Measurements from ENCODE around the gene WDHD1.

Gene WDHD1

GRCh38 chr14:54975856-54976255 is 51.0 kb downstream of the WDHD1 start:
- H4K20me1 ChIP-seq (ENCODE audit: low read depth, low read length), result no peaks in the 10 kb centered on the region
- no peaks in the 10 kb centered on the region for H3K27me3 ChIP-seq (ENCODE audit: low read length)
- no peak overlapping the region for H3K4me2 ChIP-seq (ENCODE audit: low read depth, low read length, poor library complexity, severe bottlenecking)
- no peaks in the 10 kb centered on the region for H3K9me3 ChIP-seq (ENCODE audit: insufficient read depth, low read length)
- no peak overlapping the region for H3K4me3 ChIP-seq (ENCODE audit: insufficient read depth, low read length, poor library complexity, severe bottlenecking)
- peaks cover 41% of the 10 kb centered on the region; the same call in 1 of the 2 replicates for H3K36me3 ChIP-seq (ENCODE audit: low read length)
- H3K9me2 ChIP-seq (replicated peaks; ENCODE audit: insufficient read depth, low read length), result no peaks in the 10 kb centered on the region
- H2AFZ ChIP-seq (ENCODE audit: low read depth, low read length, severe bottlenecking), result no peak overlapping the region
- H3K79me2 ChIP-seq (ENCODE audit: insufficient read depth, low read length), result peaks cover 2% of the 10 kb centered on the region; the same call in 1 of the 2 replicates
- no peak overlapping the region for H3K27ac ChIP-seq (ENCODE audit: low read depth, low read length)
- H3F3A ChIP-seq (ENCODE audit: insufficient read depth), result 0 out of 2 replicates have a peak, but pooled peaks cover 4% of the 10 kb centered on the region
- TF ChIP-seq EZH2phosphoT487 (conservative IDR thresholded peaks at IDR 0.05; ENCODE audit: low read length) (no peak), CTCF (IDR thresholded peaks at IDR 0.05; ENCODE audit: insufficient read depth, low read length, poor library complexity, severe bottlenecking) (no peak)
- no peak overlapping the region for H3K9ac ChIP-seq (ENCODE audit: low read length)

GRCh38 chr14:54974788-54975414 is 52.0 kb downstream of the WDHD1 start:
- TF ChIP-seq EZH2phosphoT487 (conservative IDR thresholded peaks at IDR 0.05; ENCODE audit: low read length), result no peak
- no peak for TF ChIP-seq CTCF (IDR thresholded peaks at IDR 0.05; ENCODE audit: insufficient read depth, low read length, poor library complexity, severe bottlenecking)
- Histone ChIP-seq H3K27ac (ENCODE audit: low read depth, low read length) (no peak overlapping the region), H4K20me1 (ENCODE audit: low read depth, low read length) (no peaks in the 10 kb centered on the region), H3K4me3 (ENCODE audit: insufficient read depth, low read length, poor library complexity, severe bottlenecking) (no peak overlapping the region), H3K9me3 (ENCODE audit: insufficient read depth, low read length) (no peaks in the 10 kb centered on the region), H3K9me2 (replicated peaks; ENCODE audit: insufficient read depth, low read length) (no peaks in the 10 kb centered on the region), H3K9ac (ENCODE audit: low read length) (no peak overlapping the region), H3F3A (ENCODE audit: insufficient read depth) (0 out of 2 replicates have a peak, but pooled peaks cover 4% of the 10 kb centered on the region), H3K79me2 (ENCODE audit: insufficient read depth, low read length) (peaks cover 10% of the 10 kb centered on the region; the same call in 1 of the 2 replicates), H3K27me3 (ENCODE audit: low read length) (no peaks in the 10 kb centered on the region), H3K4me2 (ENCODE audit: low read depth, low read length, poor library complexity, severe bottlenecking) (no peak overlapping the region), H2AFZ (ENCODE audit: low read depth, low read length, severe bottlenecking) (no peak overlapping the region), H3K36me3 (ENCODE audit: low read length) (peaks cover 41% of the 10 kb centered on the region; the same call in 1 of the 2 replicates)

GRCh38 chr14:54967496-54967895 is 59.4 kb downstream of the WDHD1 start:
- peaks cover 29% of the 10 kb centered on the region for H3K36me3 ChIP-seq (ENCODE audit: low read length)
- no peaks in the 10 kb centered on the region for H3K27me3 ChIP-seq (ENCODE audit: low read length)
- no peak overlapping the region for H3K27ac ChIP-seq (ENCODE audit: low read depth, low read length)
- no peak overlapping the region for H3K9ac ChIP-seq (ENCODE audit: low read length)
- no peak overlapping the region for H3K4me2 ChIP-seq (ENCODE audit: low read depth, low read length, poor library complexity, severe bottlenecking)
- no peak overlapping the region for H3K4me3 ChIP-seq (ENCODE audit: insufficient read depth, low read length, poor library complexity, severe bottlenecking)
- TF ChIP-seq EZH2phosphoT487 (conservative IDR thresholded peaks at IDR 0.05; ENCODE audit: low read length) (no peak), CTCF (IDR thresholded peaks at IDR 0.05; ENCODE audit: insufficient read depth, low read length, poor library complexity, severe bottlenecking) (no peak)
- no peak overlapping the region for H2AFZ ChIP-seq (ENCODE audit: low read depth, low read length, severe bottlenecking)
- peaks cover 14% of the 10 kb centered on the region; the same call in 1 of the 2 replicates for H3K79me2 ChIP-seq (ENCODE audit: insufficient read depth, low read length)
- H3F3A ChIP-seq (ENCODE audit: insufficient read depth), result no peaks in the 10 kb centered on the region
- H3K9me2 ChIP-seq (replicated peaks; ENCODE audit: insufficient read depth, low read length), result no peaks in the 10 kb centered on the region
- H4K20me1 ChIP-seq (ENCODE audit: low read depth, low read length), result no peaks in the 10 kb centered on the region
- no peaks in the 10 kb centered on the region for H3K9me3 ChIP-seq (ENCODE audit: insufficient read depth, low read length)

Measured in SU-DHL-6 (cell line).